ENCODE data around the gene CD7.

The CD7 gene

DNA sequence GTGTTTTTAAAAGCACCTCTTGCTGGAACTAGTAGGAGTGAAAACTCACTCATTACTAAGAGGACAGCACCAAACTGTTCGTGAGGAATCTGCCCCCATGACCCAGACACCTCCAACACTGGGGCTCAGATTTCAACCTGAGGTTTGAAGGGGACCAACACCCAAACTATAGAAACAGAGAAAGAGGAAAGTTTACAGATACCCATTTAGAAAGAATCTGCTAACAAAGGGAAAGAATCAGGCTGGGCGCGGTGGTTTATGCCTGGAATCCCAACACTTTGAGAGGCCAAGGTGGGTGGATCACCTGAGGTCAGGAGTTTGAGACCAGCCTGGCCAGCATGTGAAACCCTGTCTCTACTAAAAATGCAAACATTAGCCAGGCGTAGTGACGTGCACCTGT is 40.5 kb downstream of the CD7 start:
- no peak overlapping the region for H3K9ac ChIP-seq (ENCODE audit: low read length)

DNA sequence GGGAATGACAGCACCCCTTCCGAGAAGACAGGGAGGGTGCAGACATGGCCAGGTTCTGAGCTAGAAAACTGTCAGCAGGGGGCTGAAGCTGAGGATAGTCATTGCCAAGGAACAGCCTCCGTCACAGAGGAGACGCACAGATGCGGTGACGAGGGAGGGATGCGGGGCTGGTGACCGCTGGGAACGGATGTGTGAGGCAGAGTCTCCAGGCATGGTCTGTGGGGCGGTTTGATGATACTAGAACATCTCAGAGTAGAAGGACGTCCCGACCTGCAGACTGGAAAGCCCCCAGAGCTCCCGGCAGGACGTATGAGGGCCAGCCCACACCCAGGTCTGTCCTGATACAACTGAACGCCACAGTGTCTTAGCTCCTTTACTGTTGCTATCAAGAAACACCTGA is 42.1 kb downstream of the CD7 start:
- H3K79me2 ChIP-seq (ENCODE audit: insufficient read depth, low read length): peaks cover 26% of the 10 kb centered on the region
- H2AFZ ChIP-seq (ENCODE audit: low read depth, low read length, severe bottlenecking): no peak overlapping the region
- H3F3A ChIP-seq (ENCODE audit: insufficient read depth): peaks cover 3% of the 10 kb centered on the region; the same call in 1 of the 2 replicates
- no peaks in the 10 kb centered on the region for H3K9me2 ChIP-seq (replicated peaks; ENCODE audit: insufficient read depth, low read length)
- TF ChIP-seq, protein P1, sequence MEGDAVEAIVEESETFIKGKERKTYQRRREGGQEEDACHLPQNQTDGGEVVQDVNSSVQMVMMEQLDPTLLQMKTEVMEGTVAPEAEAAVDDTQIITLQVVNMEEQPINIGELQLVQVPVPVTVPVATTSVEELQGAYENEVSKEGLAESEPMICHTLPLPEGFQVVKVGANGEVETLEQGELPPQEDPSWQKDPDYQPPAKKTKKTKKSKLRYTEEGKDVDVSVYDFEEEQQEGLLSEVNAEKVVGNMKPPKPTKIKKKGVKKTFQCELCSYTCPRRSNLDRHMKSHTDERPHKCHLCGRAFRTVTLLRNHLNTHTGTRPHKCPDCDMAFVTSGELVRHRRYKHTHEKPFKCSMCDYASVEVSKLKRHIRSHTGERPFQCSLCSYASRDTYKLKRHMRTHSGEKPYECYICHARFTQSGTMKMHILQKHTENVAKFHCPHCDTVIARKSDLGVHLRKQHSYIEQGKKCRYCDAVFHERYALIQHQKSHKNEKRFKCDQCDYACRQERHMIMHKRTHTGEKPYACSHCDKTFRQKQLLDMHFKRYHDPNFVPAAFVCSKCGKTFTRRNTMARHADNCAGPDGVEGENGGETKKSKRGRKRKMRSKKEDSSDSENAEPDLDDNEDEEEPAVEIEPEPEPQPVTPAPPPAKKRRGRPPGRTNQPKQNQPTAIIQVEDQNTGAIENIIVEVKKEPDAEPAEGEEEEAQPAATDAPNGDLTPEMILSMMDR (IDR thresholded peaks at IDR 0.05; ENCODE audit: insufficient read depth, low read length, poor library complexity, severe bottlenecking): no peak
- no peak for TF ChIP-seq EZH2phosphoT487 (conservative IDR thresholded peaks at IDR 0.05; ENCODE audit: low read length)
- no peak overlapping the region for H3K4me2 ChIP-seq (ENCODE audit: low read depth, low read length, poor library complexity, severe bottlenecking)
- H3K27me3 ChIP-seq (ENCODE audit: low read length): no peaks in the 10 kb centered on the region
- no peak overlapping the region for H3K4me3 ChIP-seq (ENCODE audit: insufficient read depth, low read length, poor library complexity, severe bottlenecking)
- peaks cover 15% of the 10 kb centered on the region for H4K20me1 ChIP-seq (ENCODE audit: low read depth, low read length)
- H3K36me3 ChIP-seq (ENCODE audit: low read length): peaks cover 5% of the 10 kb centered on the region; the same call in 1 of the 2 replicates
- no peak overlapping the region for H3K9ac ChIP-seq (ENCODE audit: low read length)
- H3K27ac ChIP-seq (ENCODE audit: low read depth, low read length): no peak overlapping the region
- no peaks in the 10 kb centered on the region for H3K9me3 ChIP-seq (ENCODE audit: insufficient read depth, low read length)

More for the DNA sequence above, 40.5 kb downstream of the CD7 start:
- peaks cover 10% of the 10 kb centered on the region for H3K79me2 ChIP-seq (ENCODE audit: insufficient read depth, low read length)
- H3K9me2 ChIP-seq (replicated peaks; ENCODE audit: insufficient read depth, low read length): no peaks in the 10 kb centered on the region
- no peak overlapping the region for H3K4me3 ChIP-seq (ENCODE audit: insufficient read depth, low read length, poor library complexity, severe bottlenecking)
- 0 out of 2 replicates have a peak, but pooled peaks cover 1% of the 10 kb centered on the region for H4K20me1 ChIP-seq (ENCODE audit: low read depth, low read length)
- no peaks in the 10 kb centered on the region for H3K36me3 ChIP-seq (ENCODE audit: low read length)
- H2AFZ ChIP-seq (ENCODE audit: low read depth, low read length, severe bottlenecking): no peak overlapping the region
- no peak overlapping the region for H3K27ac ChIP-seq (ENCODE audit: low read depth, low read length)
- no peaks in the 10 kb centered on the region for H3K27me3 ChIP-seq (ENCODE audit: low read length)
- peaks cover 3% of the 10 kb centered on the region; the same call in 1 of the 2 replicates for H3F3A ChIP-seq (ENCODE audit: insufficient read depth)
- no peak overlapping the region for H3K4me2 ChIP-seq (ENCODE audit: low read depth, low read length, poor library complexity, severe bottlenecking)
- TF ChIP-seq EZH2phosphoT487 (conservative IDR thresholded peaks at IDR 0.05; ENCODE audit: low read length): no peak
- TF ChIP-seq, protein P1 (IDR thresholded peaks at IDR 0.05; ENCODE audit: insufficient read depth, low read length, poor library complexity, severe bottlenecking): no peak
- no peaks in the 10 kb centered on the region for H3K9me3 ChIP-seq (ENCODE audit: insufficient read depth, low read length)

DNA sequence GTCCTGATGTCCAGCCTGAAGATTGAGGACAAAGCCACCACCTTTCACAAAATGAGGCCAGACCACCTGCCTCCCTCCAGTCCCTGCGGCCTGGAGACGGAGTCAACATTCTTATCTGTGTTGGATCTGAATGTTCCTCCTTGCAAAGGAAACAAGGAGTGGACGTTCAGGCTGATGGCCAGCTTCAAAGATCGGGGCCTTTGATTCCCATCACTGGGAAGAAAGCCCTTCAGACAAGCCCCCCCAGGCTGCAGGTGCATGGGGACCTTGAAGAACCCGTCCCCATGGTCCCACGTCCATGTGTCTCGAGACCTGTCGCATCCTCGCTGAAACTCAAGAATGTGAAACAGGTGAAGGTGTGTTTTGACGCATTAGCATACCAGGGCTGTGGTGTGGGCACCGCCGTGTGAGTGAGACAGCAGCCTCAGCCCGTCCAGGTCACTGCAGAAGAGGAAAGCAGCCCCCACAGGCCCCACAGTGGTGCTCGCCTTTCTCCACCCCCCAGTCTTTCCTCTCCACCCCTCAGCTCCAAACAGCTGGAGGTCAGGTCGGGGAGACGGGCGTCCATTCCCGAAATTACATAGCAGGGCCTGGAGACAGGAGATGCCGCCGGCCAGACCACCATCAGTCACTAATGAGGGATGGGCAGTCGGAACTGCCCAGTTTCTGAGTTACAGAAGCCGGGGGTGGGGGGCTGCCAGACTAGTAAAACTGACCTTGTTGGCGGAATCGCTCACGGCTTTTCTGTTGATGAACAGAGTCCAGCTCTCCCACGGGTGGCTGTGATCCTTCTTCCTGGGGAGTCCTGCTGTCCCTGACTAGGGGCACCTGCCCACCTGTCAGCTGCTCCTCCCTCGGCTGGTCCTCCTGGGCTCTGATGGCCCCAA is 43.0 kb downstream of the CD7 start:
- H3K9me2 ChIP-seq (replicated peaks; ENCODE audit: insufficient read depth, low read length): no peaks in the 10 kb centered on the region
- TF ChIP-seq, protein P1 (IDR thresholded peaks at IDR 0.05; ENCODE audit: insufficient read depth, low read length, poor library complexity, severe bottlenecking): no peak
- TF ChIP-seq EZH2phosphoT487 (conservative IDR thresholded peaks at IDR 0.05; ENCODE audit: low read length): no peak
- no peak overlapping the region for H3K27ac ChIP-seq (ENCODE audit: low read depth, low read length)
- H3K4me3 ChIP-seq (ENCODE audit: insufficient read depth, low read length, poor library complexity, severe bottlenecking): no peak overlapping the region
- H3K36me3 ChIP-seq (ENCODE audit: low read length): peaks cover 5% of the 10 kb centered on the region; the same call in 1 of the 2 replicates
- no peaks in the 10 kb centered on the region for H3K27me3 ChIP-seq (ENCODE audit: low read length)
- H3K4me2 ChIP-seq (ENCODE audit: low read depth, low read length, poor library complexity, severe bottlenecking): peak overlapping the region; percentile 56
- no peaks in the 10 kb centered on the region for H3K9me3 ChIP-seq (ENCODE audit: insufficient read depth, low read length)
- peaks cover 15% of the 10 kb centered on the region for H4K20me1 ChIP-seq (ENCODE audit: low read depth, low read length)
- H3F3A ChIP-seq (ENCODE audit: insufficient read depth): peaks cover 3% of the 10 kb centered on the region; the same call in 1 of the 2 replicates
- peaks cover 36% of the 10 kb centered on the region for H3K79me2 ChIP-seq (ENCODE audit: insufficient read depth, low read length)
- peak overlapping the region; percentile 93 for H2AFZ ChIP-seq (ENCODE audit: low read depth, low read length, severe bottlenecking)
- peak overlapping the region; percentile 98 for H3K9ac ChIP-seq (ENCODE audit: low read length)

Data from SU-DHL-6 (cell line).